NCI-H446 (cell line): ENCODE results near the gene ITK.

Source experiments
- DNase-seq, 2 experiments: peaks; one replicate each; lab custom pipeline; 2025; lab: John Stamatoyannopoulos, UW

Gene ITK

GRCh38 chr5:157245886-157246285 is 65.2 kb downstream of the ITK start:
- no peak for DNase-seq

- DNase-seq: no peak
Measured at GRCh38 chr5:157247267-157247666, 66.6 kb downstream of the ITK start.

- DNase-seq: no peak
Measured at GRCh38 chr5:157248821-157249470, 68.3 kb downstream of the ITK start.

GRCh38 chr5:157252711-157253465 is 72.2 kb downstream of the ITK start:
- DNase-seq: no peak

GRCh38 chr5:157253547-157253946 is 72.9 kb downstream of the ITK start:
- peak in 1 of 2 experiments; percentile 48 for DNase-seq

- DNase-seq: no peak
Measured at GRCh38 chr5:157258450-157258849, 77.8 kb downstream of the ITK start.

GRCh38 chr5:157259699-157260098 is 79.1 kb downstream of the ITK start:
- DNase-seq: no peak

- no peak for DNase-seq
Measured at GRCh38 chr5:157263496-157264090, 83.0 kb downstream of the ITK start.

GRCh38 chr5:157265714-157266285 is 85.2 kb downstream of the ITK start, which contains the start of gene CYFIP2:
CYFIP2 (plus strand) TSS chr5:157266123; CDS start chr5:157285362, 19,239 bp downstream.
- peak in 1 of 2 experiments; percentile 68 for DNase-seq

GRCh38 chr5:157266286-157267007 is 85.8 kb downstream of the ITK start:
- peak in 1 of 2 experiments; percentile 4 for DNase-seq

- DNase-seq: no peak
Measured at GRCh38 chr5:157267025-157267424, 86.4 kb downstream of the ITK start.

- peak; percentile 5 to 31 for DNase-seq
Measured at GRCh38 chr5:157267761-157268480, 87.3 kb downstream of the ITK start.

GRCh38 chr5:157269165-157269671 is 88.6 kb downstream of the ITK start:
- DNase-seq: no peak

- DNase-seq: no peak
Measured at GRCh38 chr5:157269761-157270272, 89.2 kb downstream of the ITK start.

GRCh38 chr5:157270771-157271170 is 90.1 kb downstream of the ITK start:
- no peak for DNase-seq

GRCh38 chr5:157271740-157272271 is 91.2 kb downstream of the ITK start:
- no peak for DNase-seq

- no peak for DNase-seq
Measured at GRCh38 chr5:157273131-157273556, 92.5 kb downstream of the ITK start.

GRCh38 chr5:157275403-157275802 is 94.8 kb downstream of the ITK start:
- DNase-seq: no peak

- DNase-seq: no peak
Measured at GRCh38 chr5:157278319-157279037, 97.8 kb downstream of the ITK start.
